ENCODE measurements around the gene NDNF. TPM values are rescaled to one million over a fixed set of nuclear protein-coding genes. Genes with fewer than 3 reads are reported as not detected.

Gene NDNF
- total RNA-seq, 1 experiment from 2014 or later, result not detected

DNA sequence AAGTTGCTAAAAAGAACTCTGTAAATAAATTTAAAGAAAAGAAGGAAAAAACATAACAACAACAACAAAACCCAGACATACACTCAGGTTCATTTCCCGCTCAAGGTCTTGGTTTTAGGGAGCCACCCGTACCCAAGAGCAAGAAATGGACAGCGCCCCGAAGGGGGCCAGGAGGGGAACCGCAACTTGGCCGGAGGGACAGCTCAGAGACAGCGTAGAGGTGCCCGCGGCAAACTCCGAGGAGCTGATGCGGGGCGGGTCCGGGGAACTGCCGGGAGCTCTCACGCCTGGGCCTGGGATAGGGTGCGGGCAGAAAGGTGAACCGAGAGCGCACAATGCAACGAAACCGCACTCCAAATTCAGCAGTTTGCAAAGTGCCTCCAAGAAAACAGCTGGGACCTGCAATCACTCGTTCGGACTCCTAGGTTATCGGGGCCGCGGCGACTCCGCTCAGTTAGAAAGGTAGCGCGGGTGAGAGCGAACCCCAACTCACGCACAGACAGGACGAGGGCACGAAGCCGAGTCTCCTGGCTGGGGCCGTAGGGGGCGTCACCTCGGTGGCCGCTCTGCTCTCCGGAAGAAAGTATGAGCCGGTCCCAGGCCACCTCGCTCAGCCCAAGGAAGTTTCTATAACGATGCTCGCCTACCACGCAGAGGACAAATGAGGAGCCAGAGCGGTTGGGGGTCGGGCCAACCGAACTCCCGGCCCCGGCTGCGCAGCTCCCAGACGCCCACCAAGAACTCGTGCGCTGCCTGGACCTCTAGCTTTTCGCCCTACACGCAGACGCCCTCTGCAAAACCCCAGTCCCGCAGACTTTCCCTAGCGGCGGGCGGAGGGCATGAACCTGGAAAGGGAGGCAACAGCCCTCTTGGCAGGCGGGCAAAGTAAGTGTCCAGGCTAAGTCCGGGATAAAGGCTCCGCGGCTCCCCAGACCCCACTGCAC is 1.4 kb downstream of the NDNF start:
- DNase-seq (ENCODE audit: low read depth), result peak; percentile 11

DNA sequence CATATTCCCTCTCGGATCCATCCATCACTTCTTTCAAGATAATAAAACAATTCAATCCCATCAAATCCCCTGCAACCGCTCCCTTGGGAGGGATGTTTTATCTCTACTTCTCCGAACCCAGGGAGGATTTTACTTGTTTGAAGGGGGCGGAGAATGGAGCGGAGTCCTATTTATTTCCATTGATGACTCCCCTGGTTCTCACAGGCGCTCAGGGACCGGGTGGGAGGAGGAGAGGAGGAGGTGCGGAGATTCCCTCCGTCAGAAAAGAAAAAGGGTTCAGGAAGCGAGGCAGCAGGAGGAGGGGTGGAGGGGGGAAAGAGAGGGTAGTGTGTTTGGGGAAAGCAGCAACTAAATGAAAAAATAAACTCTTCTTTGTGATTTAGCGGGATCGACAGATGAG is 2.1 kb downstream of the NDNF start:
- DNase-seq (ENCODE audit: low read depth), result no peak

DNA sequence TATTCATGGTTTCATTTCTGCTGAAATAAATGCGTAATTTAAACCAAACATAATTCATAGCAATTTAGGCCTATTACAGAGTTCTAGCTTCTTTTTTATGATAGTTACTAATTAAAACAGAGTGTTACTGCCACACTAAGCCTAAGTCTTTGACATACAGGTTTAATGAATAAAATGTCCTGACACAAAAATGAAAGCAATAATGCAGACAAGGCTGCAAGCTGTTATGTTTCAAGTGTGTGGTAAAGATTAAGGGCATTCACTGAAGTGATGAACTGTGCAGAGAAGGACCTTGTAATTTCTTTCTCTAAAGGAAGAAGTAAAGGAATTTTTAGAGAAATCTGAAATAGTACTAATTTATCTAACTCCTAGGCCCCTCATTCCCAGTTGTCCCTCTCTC is 2.9 kb downstream of the NDNF start:
- DNase-seq (ENCODE audit: low read depth), result no peak

DNA sequence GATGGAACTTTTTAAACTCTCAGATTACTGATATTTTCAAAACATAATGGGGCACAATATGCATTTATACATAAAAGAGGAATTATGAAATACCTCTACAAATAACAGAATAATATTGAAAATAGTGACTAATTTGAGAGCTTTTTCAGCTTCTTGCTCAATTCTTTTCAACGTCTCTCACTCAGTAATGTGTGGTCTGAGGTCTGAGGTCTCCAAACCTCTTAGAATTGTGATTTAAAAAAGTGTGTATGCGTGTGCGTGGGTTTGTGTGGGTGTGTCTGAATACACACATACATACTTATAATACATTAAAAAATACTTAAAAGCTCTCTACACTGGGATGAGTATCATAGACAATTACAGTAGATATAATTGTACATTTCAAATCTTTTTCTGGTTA is 7.9 kb downstream of the NDNF start:
- DNase-seq (ENCODE audit: low read depth), result no peak

DNA sequence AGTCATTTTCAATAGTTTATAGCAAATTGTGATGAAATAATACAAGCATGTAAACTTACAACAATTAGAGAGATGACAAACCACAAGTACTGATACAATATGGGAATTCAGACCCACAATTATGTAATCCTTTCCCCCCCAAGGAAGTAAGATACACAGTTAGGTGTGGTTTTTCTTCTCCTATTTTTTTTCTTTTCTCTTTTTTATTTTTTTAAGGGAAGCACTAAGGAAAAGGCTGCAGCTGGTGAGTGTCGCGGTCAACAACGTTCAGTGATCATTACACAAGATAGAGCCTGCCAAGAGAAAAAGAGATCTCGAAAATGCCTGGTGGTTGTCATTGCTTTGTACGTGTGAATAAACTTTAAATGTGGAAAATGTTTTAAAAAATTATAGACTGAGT is 9.8 kb downstream of the NDNF start:
- DNase-seq (ENCODE audit: low read depth), result no peak

DNA sequence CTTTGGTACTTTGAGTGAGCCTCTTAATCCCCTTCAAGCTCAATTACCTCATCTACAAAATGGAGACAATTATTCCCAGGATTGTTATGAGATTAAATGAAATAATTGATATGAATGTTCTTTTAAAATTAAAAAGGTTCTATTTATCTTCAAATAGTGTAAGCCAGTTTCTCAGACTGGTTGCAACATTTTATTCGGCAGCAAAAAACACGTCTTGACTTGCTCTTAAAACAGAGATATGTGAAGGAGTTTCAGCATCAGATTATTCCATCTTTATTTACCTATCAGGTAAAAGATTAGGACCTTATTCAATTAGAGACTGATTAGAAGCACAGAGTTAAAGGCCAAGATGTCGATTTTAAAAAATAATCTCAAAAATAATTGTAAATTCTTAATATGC is 10.5 kb downstream of the NDNF start:
- DNase-seq (ENCODE audit: low read depth), result no peak

DNA sequence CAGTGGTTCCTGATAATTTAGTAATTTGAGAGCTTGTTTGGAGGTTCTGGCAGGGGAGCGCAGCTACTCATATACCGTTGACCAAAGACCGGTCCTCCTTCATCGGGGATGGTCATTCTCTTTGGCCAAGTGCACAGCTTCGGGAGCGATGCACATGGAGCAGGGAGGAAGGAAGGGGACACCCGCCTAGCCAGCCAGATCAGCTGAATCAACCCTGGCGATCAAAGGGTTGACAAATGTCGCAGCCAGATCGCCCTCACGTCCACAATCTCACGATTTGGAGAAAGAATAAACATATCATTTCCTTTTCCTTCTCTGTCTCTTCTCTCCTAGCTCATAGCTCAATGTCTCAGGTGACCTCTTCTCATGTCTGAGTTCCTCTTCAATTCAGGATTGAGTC is 11.1 kb downstream of the NDNF start:
- no peak for DNase-seq (ENCODE audit: low read depth)

DNA sequence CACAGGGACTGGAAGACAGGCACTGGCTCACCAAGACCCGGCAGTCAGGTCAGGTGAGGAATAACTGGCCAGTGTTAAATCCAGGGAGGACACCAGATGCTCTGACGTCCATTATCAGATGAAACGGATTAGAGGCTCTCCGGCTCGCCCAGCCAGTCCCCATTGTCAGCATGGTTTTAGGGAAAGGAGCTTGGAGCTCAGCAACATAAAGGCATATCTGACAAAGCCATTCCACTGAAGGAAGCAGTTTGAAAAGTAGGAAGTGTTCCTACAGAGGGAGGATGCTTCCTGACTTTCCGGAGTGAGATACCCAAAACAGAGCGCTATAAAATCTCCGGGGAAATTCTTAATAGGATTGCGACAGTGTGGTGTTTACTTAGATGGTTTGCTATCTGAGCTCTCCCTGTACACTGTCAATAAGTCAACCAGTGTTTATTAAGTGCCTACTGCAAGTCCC is 14.8 kb downstream of the NDNF start:
- DNase-seq (ENCODE audit: low read depth), result no peak

DNA sequence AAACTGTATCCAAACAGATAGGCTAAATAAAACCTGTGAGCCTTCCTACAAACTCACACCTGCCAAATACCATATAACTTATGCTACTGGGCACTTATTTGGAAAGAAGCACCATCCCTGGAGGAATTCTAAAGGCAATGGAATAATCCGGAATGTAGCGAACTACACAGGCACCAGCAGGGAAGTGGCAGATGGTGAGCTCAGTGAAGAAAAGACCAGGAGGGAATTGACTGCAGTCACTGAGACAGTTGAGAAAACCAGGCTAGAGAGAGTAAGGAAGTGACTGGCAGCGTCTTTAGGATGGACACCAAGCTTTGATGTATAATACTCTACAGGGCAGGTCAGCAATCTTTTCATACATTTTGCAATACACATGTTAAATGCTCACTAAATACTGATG is 16.3 kb downstream of the NDNF start:
- no peak for DNase-seq (ENCODE audit: low read depth)

DNA sequence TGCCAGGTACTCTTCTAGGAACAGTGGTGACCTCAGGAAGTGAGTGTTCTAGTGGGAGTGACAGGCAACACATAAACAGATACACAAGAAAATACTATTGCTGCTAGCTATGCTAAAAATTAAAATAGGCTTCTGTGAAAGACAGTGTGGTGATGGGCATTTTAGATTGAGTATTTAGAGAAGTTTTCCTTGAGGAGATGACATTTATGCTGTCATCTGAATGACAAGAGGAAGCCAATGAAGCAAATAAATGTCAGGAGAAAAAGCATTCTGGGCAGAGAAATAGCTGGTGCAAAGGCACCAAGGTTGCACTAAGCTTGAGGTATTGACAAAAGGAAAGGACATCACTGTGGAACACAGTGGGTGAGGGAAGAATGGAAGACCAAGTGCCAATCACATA is 18.0 kb downstream of the NDNF start:
- no peak for DNase-seq (ENCODE audit: low read depth)

DNA sequence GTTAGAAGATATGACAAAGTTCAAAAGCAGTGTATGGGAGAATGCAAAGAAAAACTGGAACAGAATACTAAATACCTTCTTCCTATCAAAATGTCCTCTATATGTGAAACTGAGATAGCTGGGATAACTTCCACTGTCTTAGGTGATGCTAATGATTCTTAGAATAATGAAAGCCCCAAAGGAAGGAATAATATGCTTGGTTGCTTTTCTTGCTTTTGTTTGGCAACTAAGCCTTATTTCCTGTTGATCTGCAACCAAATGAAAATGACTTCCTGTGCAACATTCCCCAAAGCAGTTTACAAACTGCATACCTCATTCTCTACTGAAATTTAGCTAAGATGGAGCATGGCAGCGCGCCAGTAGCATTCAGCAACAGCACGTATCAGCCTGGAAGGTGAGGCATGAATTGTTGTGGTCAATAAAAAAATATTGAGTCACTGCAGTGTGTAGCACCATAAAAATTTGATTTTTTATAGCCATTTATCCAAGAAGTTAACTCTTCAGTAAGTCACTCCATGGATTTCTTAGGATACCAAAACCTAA is 18.7 kb downstream of the NDNF start:
- DNase-seq (ENCODE audit: low read depth), result no peak

DNA sequence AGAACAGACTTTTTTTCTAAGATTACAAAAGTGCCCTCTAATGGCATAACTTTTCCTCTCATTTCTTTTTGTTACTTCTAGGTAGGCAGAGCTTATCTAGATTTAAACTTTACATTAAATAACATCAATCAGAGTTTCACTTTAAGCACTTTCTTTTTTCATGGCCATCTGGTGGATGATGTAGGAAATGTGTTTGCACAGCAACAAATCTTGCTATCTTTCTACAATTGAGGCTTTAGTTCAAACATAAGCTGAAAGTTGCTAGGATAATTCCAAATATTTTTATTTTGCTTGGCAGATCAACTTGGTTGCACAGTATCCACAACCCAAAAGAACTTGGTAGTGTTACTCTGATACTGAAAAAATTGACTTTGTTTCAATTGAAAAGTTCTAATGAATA is 22.0 kb downstream of the NDNF start:
- DNase-seq (ENCODE audit: low read depth), result peak; percentile 1

DNA sequence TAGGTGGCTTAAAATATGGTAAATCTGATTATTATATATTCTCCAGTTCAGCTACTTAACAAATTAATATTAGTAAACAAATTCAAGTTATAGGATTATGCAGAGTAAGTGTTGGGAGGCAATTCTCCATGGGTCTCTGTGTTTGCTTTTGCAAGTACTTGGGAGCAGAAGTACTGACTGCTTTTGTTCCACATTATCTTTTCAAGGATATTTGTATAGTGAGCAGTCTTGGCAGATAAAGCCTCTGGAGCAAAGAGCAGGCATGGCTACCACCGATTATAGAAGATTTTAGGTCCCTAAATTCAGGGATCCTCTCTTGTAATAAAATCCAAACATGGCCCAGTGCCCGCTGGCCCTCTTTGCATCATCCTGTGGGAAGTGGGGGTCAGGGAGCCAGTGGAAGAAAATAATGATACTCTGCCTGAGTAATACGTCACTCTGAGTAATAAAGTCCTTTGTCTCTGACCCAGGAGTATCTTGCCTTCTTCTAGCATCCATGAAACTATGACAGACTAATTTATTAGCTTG is 23.2 kb downstream of the NDNF start:
- no peak for DNase-seq (ENCODE audit: low read depth)

DNA sequence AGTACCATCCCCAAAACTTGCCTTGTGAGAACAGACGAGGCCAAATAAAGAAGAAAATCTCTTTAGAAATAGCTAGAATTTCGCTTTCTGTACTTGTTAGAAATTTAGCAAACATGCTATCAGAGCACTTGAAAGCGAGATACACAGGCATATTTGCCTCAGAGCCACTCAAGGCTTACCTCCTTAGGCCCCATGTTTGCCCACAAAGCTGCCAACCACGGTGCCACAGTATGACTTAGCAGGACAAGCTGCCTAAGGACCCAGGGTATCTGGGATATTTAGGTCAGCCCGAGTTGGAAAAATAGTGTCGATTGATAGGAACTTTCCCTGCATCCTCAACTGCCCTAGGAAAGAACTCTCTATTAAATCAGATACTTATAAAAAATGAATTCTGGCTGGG is 24.2 kb downstream of the NDNF start:
- DNase-seq (ENCODE audit: low read depth), result no peak

DNA sequence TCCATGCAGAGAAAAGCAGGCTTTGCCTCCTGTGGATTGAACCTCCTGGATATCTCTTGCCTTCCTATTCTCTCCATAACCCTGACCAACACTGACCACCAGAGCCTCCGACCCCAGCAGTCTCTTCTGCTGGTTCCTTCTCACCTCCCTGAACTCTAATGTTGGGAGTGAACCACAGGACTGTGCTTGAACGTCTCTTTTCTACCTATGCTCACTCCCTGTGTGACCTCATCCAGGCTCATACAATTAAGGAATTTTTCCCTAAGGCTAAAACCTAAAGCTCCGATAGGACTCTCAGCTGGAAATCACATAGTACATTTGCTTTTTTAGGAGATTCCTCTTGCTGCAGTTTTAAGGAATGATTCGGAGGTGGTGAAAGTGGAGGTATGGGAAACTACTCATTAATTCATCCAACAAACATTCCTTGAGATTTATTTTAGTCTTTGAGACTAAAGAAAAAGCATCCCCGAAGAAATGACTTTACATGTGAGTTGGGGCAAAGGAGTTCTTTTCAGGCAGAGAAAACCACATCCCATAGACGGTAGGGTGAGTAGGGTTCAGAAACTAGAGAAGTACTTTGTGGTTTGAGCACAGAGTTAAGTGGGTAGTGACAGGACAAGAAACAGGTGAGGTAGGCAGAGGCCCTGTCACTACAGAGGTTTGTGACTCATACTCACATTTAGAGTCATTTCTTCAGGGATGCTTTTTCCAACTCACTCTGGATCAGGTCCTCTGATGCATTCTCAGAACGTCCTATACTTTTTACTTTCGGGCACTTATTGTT is 30.8 kb downstream of the NDNF start:
- DNase-seq (ENCODE audit: low read depth), result no peak

DNA sequence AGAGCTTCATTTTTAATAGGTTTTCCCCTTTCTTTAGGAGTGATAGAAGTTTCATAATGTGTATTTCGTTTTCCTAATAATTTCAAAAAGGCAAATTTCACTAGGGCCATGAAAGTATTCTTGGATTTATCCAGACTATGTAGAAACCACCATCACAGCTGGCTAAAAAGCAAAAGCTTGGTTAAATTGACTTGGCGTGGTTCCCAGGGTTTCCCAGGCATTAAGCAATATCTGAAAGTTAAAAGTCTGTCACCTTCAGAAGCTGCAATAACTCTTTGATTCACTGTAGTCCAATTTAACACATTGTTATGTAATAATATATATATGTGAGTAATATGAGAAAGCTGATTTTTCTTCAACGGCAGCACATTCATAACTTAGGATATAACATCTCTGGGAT is 38.3 kb downstream of the NDNF start:
- DNase-seq (ENCODE audit: low read depth), result peak; percentile 3

DNA sequence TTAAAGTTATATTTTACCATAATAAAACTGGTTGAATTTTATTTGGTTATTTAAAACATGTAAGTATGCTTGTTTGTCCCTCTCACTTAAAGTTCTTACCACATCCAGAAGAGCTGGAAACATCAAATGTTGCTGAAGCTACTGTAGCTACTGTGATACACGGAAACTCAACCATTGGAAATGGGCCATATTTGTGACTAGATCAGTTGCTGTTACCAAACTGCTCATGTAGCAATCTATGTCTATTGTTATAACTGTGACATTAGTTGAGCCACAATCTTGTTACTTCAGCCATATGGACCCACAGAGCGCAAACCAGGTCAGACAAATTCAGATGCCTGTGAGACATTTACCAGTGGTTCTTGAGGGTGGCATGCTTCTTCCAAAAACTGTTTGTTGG is 41.6 kb downstream of the NDNF start:
- no peak for DNase-seq (ENCODE audit: low read depth)

DNA sequence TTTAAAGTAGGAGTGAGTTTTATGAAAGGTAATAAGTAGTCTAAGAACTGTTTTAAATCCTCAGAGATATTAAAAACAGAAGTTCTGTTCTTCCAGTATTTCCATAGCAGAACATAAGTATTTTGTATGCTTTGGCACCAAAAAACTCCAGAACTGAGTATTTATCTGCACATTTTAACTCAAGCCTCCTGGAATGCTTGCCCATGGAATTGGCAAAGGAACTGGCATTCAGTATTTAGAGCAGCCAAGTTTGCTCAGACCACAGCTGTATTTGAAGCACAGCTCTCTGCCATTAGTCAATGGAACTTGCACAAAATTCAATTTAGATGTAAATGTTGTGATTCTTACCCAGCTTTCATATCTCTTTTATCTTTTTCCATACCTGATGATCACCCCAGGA is 42.2 kb downstream of the NDNF start:
- no peak for DNase-seq (ENCODE audit: low read depth)

DNA sequence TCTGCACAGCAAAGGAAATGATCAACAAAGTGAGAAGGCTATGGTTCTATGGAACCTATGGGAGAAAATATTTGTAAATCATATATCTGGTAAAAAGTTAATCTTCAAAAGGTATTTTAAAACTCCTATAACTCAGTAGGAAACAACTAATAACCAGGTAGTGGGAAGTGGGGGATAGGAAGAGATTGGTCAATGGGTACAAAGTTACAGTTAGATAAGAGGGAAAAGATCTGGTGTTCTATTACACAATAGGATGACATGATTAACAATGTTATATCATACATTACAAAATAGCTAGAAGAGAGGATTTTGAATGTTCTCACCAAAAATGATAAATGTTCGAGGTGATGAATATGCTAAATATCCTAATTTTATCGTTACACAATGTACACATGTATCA is 46.3 kb downstream of the NDNF start:
- no peak for DNase-seq (ENCODE audit: low read depth)

DNA sequence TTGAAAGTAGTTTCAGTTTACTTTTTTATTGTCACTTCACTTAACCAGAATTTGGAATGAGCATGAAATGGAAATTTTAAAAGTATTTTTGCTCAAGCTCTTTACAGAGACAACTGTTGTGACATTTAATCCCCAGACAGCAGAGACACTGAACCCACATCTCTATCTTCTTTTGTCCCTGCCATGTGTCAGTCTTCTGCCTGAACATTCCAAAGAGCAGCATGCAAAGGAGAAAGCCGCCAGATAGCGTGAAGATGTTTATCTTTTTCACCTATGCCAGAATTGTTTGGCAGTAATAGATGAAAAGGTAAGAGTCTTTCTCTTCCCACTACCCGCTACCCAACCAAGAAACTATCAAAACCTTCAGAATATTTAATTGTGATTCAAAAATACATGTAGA is 46.8 kb downstream of the NDNF start:
- DNase-seq (ENCODE audit: low read depth), result no peak

DNA sequence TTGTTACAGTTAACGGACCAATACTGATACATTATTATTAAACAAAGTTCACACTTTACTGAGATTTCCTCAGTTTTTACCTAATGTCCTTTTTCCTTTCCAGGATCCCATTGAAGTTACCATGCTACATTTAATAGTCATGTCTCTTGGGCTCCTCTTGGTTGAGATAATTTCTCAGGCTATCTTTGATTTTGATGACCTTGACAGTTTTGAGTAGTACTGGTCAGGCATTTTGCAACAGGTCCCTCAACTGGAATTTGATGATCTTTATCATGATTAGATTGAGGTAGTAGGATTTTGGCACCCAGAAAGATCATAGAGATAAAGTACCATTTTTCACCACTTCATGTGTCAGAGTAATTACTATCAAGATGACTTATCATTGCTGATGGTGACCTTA is 53.8 kb downstream of the NDNF start:
- DNase-seq (ENCODE audit: low read depth), result no peak

DNA sequence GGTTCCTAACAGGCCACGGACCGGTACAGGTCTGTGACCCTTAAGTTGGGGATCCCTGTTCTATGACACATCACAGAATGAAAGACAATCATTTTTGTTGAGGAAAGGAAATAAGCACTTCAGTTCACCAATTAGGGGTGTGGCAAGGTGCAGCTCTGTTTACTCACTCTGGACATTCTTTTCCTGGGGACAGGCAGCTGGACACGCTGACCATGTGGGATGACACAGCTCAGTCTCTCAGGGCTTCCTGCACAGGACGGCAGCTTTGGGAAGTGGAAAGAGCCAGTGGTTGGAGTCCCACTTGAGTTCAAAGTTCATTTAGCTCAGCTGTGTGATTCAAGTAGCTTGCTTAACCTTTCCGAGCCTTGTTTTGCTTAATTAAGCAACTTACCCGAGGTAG is 55.7 kb downstream of the NDNF start:
- no peak for DNase-seq (ENCODE audit: low read depth)

DNA sequence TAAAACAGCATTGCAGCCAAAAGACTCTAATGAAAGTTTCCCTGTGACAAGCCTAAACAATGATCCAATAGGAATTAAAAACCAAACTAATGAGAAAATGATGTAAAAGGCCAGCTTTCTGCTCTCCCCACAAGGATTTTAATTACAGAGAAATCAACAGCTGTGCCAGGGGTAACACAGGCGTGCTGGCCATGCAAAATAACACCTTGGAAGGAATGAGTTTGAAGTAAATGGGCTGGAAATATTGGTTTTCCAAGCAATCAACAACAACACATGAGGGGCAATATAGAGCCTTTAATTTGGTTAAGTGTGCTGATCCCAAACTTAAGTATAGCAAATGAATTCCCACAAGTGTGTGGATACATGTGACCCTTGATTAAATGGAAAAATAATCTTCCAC is 56.9 kb downstream of the NDNF start:
- no peak for DNase-seq (ENCODE audit: low read depth)

Measured in RPMI7951 (cell line).